Measurements from ENCODE around the gene MSLN. TPM values are rescaled to one million over a fixed set of nuclear protein-coding genes. Genes with fewer than 3 reads are reported as not detected.
A peak's percentile ranks its signal among the peaks of the same experiment; 100 is the strongest.

The MSLN gene
- total and polyA plus RNA-seq, 2 of the 8 experiments (the other 6 are each of a cell fraction or from before 2014, with no cell fraction given), result 0.28 to 0.50 TPM

DNA sequence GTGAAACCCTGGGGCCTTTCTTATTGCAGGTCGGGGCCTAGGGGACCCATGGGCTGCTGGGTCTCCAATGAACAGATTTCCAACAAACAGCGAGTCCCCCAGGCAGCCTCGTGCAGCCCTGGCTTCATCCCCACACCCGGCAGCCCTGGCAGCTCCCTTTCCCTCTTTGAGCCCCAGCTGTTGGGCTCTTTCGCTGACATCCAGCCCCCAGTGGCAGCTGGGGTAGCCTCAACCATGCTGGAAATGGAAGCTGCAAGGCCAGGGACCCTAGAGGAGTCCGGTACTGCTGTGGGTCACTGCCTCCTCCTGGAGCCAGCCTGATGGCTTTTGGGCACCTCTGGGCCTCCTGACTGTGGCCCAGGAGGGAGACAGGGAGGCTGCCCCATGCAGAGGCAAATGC lies 21.7 kb downstream of the MSLN start:
- no peak overlapping the region for H3K9ac ChIP-seq (replicated peaks in 1 of 4; ENCODE audit: extremely low read depth in 1 of 4, low read depth in 3 of 4, low read length in 3 of 4)
- H3K4me1 ChIP-seq (replicated peaks in 1 of 4; ENCODE audit: control insufficient read depth in 3 of 4, insufficient read depth in 4 of 4, low read length in 3 of 4), result peaks cover 0 to 7% (median under 1%) of the 10 kb centered on the region in 4 experiments; a peak in 3 of 7 replicates
- H4K91ac ChIP-seq (replicated peaks; ENCODE audit: insufficient read length, low read length), result no peak overlapping the region
- H4K8ac ChIP-seq (ENCODE audit: extremely low read depth, insufficient read depth, low read length), result no peak overlapping the region
- no peak overlapping the region for H2AFZ ChIP-seq (ENCODE audit: low read length)
- H3K56ac ChIP-seq (replicated peaks; ENCODE audit: insufficient read length, low read depth, low read length), result no peak overlapping the region
- no peaks in the 10 kb centered on the region; the same call in 1 of the 2 replicates for H3K23me2 ChIP-seq (ENCODE audit: low read depth, low read length)
- no peak overlapping the region for H2BK15ac ChIP-seq (ENCODE audit: low read length)
- no peak overlapping the region for H2BK20ac ChIP-seq (ENCODE audit: low read length)
- H3K14ac ChIP-seq (ENCODE audit: insufficient read length), result no peak overlapping the region
- H3K27me3 ChIP-seq (replicated peaks in 1 of 4; ENCODE audit: control insufficient read depth in 3 of 4, extremely low read depth in 1 of 4, insufficient read depth in 3 of 4, low read length in 3 of 4), result peaks cover 0 to 3% (median under 1%) of the 10 kb centered on the region in 4 experiments; a peak in 3 of 7 replicates
- H3K36me3 ChIP-seq (ENCODE audit: control insufficient read depth in 2 of 4, insufficient read depth in 4 of 4, low read length in 3 of 4), result peaks cover 0 to 6% (median 3%) of the 10 kb centered on the region in 4 experiments; a peak in 2 of 8 replicates
- no peak overlapping the region for H2BK120ac ChIP-seq (replicated peaks; ENCODE audit: low read depth, low read length)
- WGBS, 2 experiments (ENCODE audit: extremely low coverage in 1 of 2, insufficient coverage in 1 of 2, insufficient read length in 1 of 2, insufficient replicate concordance in 2 of 2, low coverage in 1 of 2, low lambda C conversion rate in 2 of 2, missing lambda C conversion rate in 1 of 2), result 87% methylated on average over 6 of the region's 6 CpGs; no CpG with 5 or more reads in 1 of the 2 experiments
- POLR2A ChIA-PET (ENCODE audit: partially characterized antibody), result interaction anchor here (1.0 to 2.8 kb wide), 4 partner anchors 12 to 67 kb away, joined by 3 to 10 read pairs (median 4); partner anchors contain the start of genes CIAO3 and METRN
- TF ChIP-seq BRCA1 (IDR thresholded peaks at IDR 0.05; ENCODE audit: low read depth, low read length) (no peak), TEAD4 (IDR thresholded peaks at IDR 0.05; ENCODE audit: low read depth, low read length) (no peak), BCL11A (IDR thresholded peaks at IDR 0.05; ENCODE audit: low read depth in 2 of 2, low read length in 2 of 2) (no peak), RBBP5 (IDR thresholded peaks at IDR 0.05; ENCODE audit: borderline replicate concordance, low read depth, low read length) (no peak), RNF2 (IDR thresholded peaks at IDR 0.05; ENCODE audit: borderline replicate concordance, low read depth, low read length, missing control alignments, poor library complexity, severe bottlenecking) (no peak), EP300 (IDR thresholded peaks at IDR 0.05; ENCODE audit: borderline replicate concordance in 1 of 2, low read depth in 2 of 2, low read length in 2 of 2) (no peak), SIX5 (IDR thresholded peaks at IDR 0.05; ENCODE audit: low read depth, low read length) (no peak)
- H3K27ac ChIP-seq (ENCODE audit: low read depth, low read length), result no peak overlapping the region
- CTCF ChIA-PET (ENCODE audit: partially characterized antibody), result interaction anchor here (0.8 to 13.7 kb wide), 4 partner anchors 10 to 60 kb away, joined by 3 to 424 read pairs (median 116); partner anchors contain the start of genes ANTKMT, CCDC78, CIAO3 and HAGHL
- H4K20me1 ChIP-seq (replicated peaks in 1 of 2; ENCODE audit: control insufficient read depth in 1 of 2, insufficient read depth in 2 of 2, low read length in 2 of 2), result peaks cover 4 to 16% of the 10 kb centered on the region in 2 experiments
- no peak overlapping the region for H3K4me3 ChIP-seq (ENCODE audit: extremely low read depth in 1 of 4, insufficient read depth in 2 of 4, low read depth in 3 of 4, low read length in 4 of 4)
- H3K18ac ChIP-seq (ENCODE audit: extremely low read depth, low read length), result no peak overlapping the region
- H3K79me1 ChIP-seq (ENCODE audit: low read depth, low read length), result no peaks in the 10 kb centered on the region
- FAIRE-seq, result no peak
- H3K4me2 ChIP-seq (ENCODE audit: insufficient read depth in 1 of 2, low read depth in 2 of 2, low read length in 2 of 2), result no peak overlapping the region
- DNase-seq (ENCODE audit: low read depth in 1 of 2, low spot score in 2 of 2), result peak in 1 of 2 experiments; percentile 45
- H2BK12ac ChIP-seq (ENCODE audit: low read depth, low read length), result no peak overlapping the region
- no peak overlapping the region for H2BK5ac ChIP-seq (ENCODE audit: low read depth, low read length)
- H3K4ac ChIP-seq (replicated peaks; ENCODE audit: insufficient read length, low read depth, low read length), result no peak overlapping the region
- no peak overlapping the region for H2AK5ac ChIP-seq (ENCODE audit: low read depth, low read length)
- H3K79me2 ChIP-seq (ENCODE audit: control insufficient read depth in 1 of 2, insufficient read depth in 2 of 2, low read length in 2 of 2), result peaks cover 0 to 3% of the 10 kb centered on the region in 2 experiments; a peak in 1 of 4 replicates
- H4K5ac ChIP-seq (ENCODE audit: insufficient read length, low read depth, low read length), result no peak overlapping the region
- H3K23ac ChIP-seq (ENCODE audit: insufficient read length), result no peak overlapping the region
- H3K9me3 ChIP-seq (ENCODE audit: insufficient read depth in 2 of 2, low read depth in 1 of 2, low read length in 1 of 2), result no peaks in the 10 kb centered on the region
